Transverse colon (tissue), 3 donors: Measurements from ENCODE around the gene ATRIP.

Experiments used
- CTCF ChIP-seq, 5 experiments: fragments of 200-600 bp in 3 of 5; fragments of 450-650 bp in 2 of 5; sonication (generic) in 3 of 5; IDR thresholded peaks; 1 replicate in 2 of 5; 2 replicates in 3 of 5; pipeline ENCODE4 v1.5.1; 2016 to 2017; ENCODE audit warnings: antibody characterized with exemption in 5 of 5, inconsistent platforms in 3 of 5, mild to moderate bottlenecking in 2 of 5, moderate library complexity in 1 of 5
- POLR2A ChIP-seq: fragments of 450-650 bp; IDR thresholded peaks from one replicate; pipeline ENCODE4 v1.6.1; 2016; ENCODE audit warnings: antibody characterized with exemption, mild to moderate bottlenecking, moderate library complexity

DNA sequence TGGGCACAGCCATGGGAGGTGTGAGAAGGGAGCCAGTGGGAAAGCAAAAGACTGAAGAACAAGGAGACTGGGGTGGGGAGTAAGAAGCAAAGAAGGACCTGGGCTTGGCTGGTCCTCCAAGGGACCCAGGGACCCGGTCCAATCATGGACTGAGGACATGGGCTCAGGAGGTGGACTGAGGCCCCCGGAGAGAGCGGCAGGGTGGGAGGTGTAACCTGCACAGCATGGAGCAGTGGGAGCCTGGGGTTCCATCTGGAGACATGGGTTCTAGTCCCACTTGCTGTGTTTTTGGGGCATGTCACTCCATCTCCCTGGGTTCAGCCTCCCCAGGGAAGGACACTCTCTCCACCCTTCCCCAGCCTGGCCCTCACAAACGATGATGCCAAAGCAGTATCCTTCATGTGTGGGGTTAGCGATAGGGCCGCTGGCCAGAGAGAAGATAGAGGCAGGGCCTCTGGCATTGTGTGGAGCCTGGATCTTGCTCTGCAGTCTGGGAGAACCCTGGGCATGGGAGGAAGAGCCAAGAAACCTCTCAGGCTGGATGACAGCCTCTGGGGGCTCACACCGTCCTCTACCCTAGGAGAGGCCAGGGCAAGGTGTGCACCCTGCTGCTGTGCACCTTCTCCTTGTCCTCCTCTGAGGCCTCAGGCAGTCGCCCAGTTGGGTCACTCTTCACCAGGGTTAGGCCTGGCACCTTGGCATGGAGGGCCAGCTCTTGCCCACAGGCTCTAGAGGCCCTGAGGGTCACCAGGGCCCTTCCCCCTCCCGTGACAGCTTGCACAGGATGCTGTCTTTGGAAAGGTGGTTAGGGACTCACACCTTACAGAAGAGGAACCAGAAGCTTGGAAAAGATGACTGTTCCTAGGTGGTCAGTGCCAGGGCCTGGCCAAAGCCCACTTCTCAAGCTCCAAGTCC is 48.5 kb upstream of the ATRIP start:
- TF ChIP-seq CTCF (IDR thresholded peaks at IDR 0.05) (no peak), POLR2A (no peak)
